Cardiac ventricle fibroblast (primary cell): ENCODE results near the gene NAALAD2. TPM values are rescaled to one million over a fixed set of nuclear protein-coding genes. Genes with fewer than 3 reads are reported as not detected.

ENCODE experiments used
- total RNA-seq: library from RNA; depleted of rRNA; stranded (reverse); fragments of >200 nt; gene quantifications from 2 replicates; pipeline ENCODE4 v1.2.3, GENCODE V29; 2015

NAALAD2 gene
- 1.8 and 1.9 TPM in 2 replicates for total RNA-seq

DNA sequence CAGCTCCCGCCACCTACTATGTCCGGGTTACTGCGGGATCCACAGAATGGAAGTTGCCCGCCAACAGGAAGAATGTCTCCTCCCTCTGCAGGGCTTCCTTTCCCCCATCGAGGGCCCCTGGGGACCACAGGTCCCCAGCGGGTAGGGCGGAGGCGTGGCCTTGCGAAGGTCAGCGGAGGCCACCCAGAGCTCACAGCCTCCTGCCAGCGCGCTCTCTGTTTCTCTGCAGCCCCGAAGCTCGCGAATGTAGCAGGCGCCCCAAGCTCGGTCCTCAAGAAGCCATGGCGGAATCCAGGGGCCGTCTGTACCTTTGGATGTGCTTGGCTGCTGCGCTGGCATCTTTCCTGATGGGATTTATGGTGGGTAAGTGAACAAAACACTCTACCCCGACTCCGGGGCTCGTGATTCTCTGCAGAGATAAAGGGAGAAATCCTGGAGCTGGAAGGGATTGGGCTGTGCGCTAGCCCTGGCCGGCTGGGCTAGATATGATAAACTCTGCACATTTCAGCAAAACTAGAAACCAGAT lies at the start of gene NAALAD2:
TSS of gene NAALAD2 (plus strand) at position 186 of the 526 bp plus-strand sequence. CDS start at position 282, 96 bp downstream.

DNA sequence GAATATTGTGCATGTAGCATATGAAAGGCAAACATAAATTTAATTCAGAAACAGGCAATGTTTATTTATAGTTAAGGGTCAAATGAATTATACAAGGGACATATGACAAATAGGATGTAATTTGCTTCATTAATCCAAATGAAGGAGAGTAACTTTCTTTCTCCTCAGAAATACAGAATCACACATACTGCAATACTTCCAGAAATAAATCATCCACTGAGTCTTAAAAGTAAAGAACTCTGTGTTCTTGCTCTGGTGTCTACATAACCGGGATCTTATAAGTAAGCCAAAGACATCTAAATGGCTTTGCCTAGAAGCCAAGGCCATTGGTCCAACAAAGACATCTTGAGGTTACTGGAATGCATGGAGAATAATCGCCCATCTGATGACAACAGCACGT lies 48.8 kb upstream of the NAALAD2 start, which contains the start of gene UBTFL1:
TSS of gene UBTFL1 (plus strand) at position 301 of the 400 bp plus-strand sequence. CDS start at position 301, 0 bp downstream.

DNA sequence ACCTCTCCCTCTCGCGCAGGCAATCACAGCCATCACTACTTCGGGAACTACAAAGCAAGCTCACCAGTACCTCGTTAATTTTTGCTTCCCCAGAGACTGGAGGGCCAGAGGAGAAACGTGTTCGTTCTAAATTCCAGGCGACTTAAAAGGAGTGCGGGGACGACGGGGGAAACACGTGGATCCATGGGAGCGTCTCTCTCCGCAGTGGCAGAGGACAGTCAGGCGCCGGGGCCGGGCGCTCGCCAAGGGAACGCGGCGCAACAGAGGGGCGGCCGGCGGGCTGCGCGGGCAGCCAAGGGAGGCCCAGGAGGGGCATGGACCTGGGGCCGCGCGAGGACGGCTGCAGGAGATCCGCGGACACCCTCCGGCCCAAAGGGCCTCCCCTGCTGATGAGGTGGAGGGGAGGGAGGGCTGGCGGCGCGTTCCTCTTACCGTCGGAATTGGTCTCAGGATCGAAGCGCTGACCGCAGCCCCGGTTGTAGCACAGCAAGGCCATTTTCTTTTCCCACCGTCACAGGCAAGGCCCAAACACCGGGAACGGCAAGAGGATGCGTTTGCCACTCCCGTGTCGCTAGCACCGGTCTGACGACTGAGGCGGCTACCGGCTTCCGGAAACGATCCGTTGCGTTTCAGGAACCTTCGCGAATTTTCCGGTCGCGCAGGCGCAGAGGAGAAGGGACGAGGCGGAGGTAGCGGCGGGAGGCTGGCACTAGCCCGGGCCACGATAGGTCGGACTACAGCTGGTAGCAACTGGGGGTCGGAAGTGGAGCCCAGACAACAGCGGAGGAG lies 88.2 kb downstream of the NAALAD2 start, which contains the start of gene CHORDC1:
TSS of gene CHORDC1 (minus strand) at position 591 of the 789 bp plus-strand sequence. CDS start at position 496, 95 bp downstream.

Other genes starting within 250 kb of the NAALAD2 start
- gene TRIM49D1, start 212.4 kb upstream of the NAALAD2 start, total RNA-seq = not detected in 2 replicates
- not detected in 2 replicates for gene TRIM49D2, start 210.6 kb upstream of the NAALAD2 start, total RNA-seq
- not detected in 2 replicates for gene TRIM64, start 168.6 kb upstream of the NAALAD2 start, total RNA-seq
- gene TRIM49C, start 103.6 kb upstream of the NAALAD2 start, total RNA-seq = not detected in 2 replicates
- not detected in 2 replicates for gene UBTFL1, start 48.7 kb upstream of the NAALAD2 start, total RNA-seq
- gene CHORDC1, start 88.4 kb downstream of the NAALAD2 start, total RNA-seq = 30.6 and 33.9 TPM in 2 replicates